Dedifferentiated amniotic fluid mesenchymal stem cell (primary cell): ENCODE measurements around the gene GALNT9.

Experiments
- DNase-seq: peaks from one replicate; pipeline ENCODE4 v3.0.0-alpha.2; 2016; ENCODE audit errors: extremely low spot score

Gene GALNT9

GRCh38 chr12:132182206-132182710 lies 147.1 kb downstream of the GALNT9 start:
- no peak for DNase-seq

- DNase-seq, result no peak
Measured at GRCh38 chr12:132181570-132182200, 147.7 kb downstream of the GALNT9 start.

- no peak for DNase-seq
Measured at GRCh38 chr12:132180648-132181546, 148.5 kb downstream of the GALNT9 start.

- no peak for DNase-seq
Measured at GRCh38 chr12:132179431-132180362, 149.7 kb downstream of the GALNT9 start.

- DNase-seq, result no peak
Measured at GRCh38 chr12:132178801-132179401, 150.5 kb downstream of the GALNT9 start.

GRCh38 chr12:132178316-132178715 lies 151.1 kb downstream of the GALNT9 start:
- no peak for DNase-seq

GRCh38 chr12:132176920-132177551 lies 152.4 kb downstream of the GALNT9 start:
- no peak for DNase-seq

GRCh38 chr12:132176385-132176919 lies 152.9 kb downstream of the GALNT9 start:
- no peak for DNase-seq

GRCh38 chr12:132175496-132176384 lies 153.6 kb downstream of the GALNT9 start:
- no peak for DNase-seq

- DNase-seq, result no peak
Measured at GRCh38 chr12:132174839-132175490, 154.4 kb downstream of the GALNT9 start.

GRCh38 chr12:132174015-132174838 lies 155.2 kb downstream of the GALNT9 start:
- DNase-seq, result no peak

- DNase-seq, result no peak
Measured at GRCh38 chr12:132173135-132174014, 156.0 kb downstream of the GALNT9 start.

- DNase-seq, result no peak
Measured at GRCh38 chr12:132172619-132173018, 156.8 kb downstream of the GALNT9 start.

GRCh38 chr12:132171968-132172521 lies 157.3 kb downstream of the GALNT9 start:
- DNase-seq, result no peak

GRCh38 chr12:132171293-132171967 lies 158.0 kb downstream of the GALNT9 start:
- no peak for DNase-seq

- no peak for DNase-seq
Measured at GRCh38 chr12:132170637-132171292, 158.6 kb downstream of the GALNT9 start.
